Measurements from ENCODE around the gene RHOBTB1. TPM values are rescaled to one million over a fixed set of nuclear protein-coding genes. Genes with fewer than 3 reads are reported as not detected.

Gene RHOBTB1
- total RNA-seq, 1 experiment from 2014 or later, result 0.77 TPM

DNA sequence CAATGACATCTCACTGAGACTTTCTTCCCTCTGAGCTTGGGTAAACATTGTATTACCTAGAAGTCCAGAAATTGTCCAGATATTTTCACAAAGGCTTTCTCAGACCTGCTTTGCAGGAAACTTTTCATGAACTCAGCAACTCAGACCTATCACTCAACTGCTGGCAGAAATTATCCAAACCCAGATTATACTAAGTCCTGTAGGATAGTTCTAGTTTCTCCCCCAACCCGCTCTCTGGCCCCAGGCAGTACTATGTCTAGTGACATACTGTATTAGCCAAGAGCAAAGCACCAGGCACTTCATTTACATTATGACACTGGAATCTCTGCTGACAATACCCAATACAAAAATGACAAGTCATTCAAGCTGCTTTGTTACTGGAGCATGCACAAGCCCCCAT lies 75.0 kb downstream of the RHOBTB1 start:
- H3K36me3 ChIP-seq (ENCODE audit: control insufficient read depth, insufficient read depth, low read length), result no peaks in the 10 kb centered on the region
- CTCF ChIA-PET, result no interaction called here
- H3K27ac ChIP-seq (ENCODE audit: low read length), result no peak overlapping the region
- BruUV-seq (replicated peaks), result no TSS peak
- DNase-seq (ENCODE audit: low read depth, low spot score), result no peak
- TF ChIP-seq SIN3A (IDR thresholded peaks at IDR 0.05; ENCODE audit: borderline replicate concordance, insufficient read depth, low read depth, low read length) (no peak), POLR2AphosphoS5 (IDR thresholded peaks at IDR 0.05; ENCODE audit: low read depth, low read length) (no peak), TCF7L2 (IDR thresholded peaks at IDR 0.05; ENCODE audit: low read depth, low read length) (no peak)
- TF ChIP-seq, protein P1, sequence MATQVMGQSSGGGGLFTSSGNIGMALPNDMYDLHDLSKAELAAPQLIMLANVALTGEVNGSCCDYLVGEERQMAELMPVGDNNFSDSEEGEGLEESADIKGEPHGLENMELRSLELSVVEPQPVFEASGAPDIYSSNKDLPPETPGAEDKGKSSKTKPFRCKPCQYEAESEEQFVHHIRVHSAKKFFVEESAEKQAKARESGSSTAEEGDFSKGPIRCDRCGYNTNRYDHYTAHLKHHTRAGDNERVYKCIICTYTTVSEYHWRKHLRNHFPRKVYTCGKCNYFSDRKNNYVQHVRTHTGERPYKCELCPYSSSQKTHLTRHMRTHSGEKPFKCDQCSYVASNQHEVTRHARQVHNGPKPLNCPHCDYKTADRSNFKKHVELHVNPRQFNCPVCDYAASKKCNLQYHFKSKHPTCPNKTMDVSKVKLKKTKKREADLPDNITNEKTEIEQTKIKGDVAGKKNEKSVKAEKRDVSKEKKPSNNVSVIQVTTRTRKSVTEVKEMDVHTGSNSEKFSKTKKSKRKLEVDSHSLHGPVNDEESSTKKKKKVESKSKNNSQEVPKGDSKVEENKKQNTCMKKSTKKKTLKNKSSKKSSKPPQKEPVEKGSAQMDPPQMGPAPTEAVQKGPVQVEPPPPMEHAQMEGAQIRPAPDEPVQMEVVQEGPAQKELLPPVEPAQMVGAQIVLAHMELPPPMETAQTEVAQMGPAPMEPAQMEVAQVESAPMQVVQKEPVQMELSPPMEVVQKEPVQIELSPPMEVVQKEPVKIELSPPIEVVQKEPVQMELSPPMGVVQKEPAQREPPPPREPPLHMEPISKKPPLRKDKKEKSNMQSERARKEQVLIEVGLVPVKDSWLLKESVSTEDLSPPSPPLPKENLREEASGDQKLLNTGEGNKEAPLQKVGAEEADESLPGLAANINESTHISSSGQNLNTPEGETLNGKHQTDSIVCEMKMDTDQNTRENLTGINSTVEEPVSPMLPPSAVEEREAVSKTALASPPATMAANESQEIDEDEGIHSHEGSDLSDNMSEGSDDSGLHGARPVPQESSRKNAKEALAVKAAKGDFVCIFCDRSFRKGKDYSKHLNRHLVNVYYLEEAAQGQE (IDR thresholded peaks at IDR 0.05; ENCODE audit: insufficient read depth in 1 of 2, low read depth in 2 of 2, low read length in 1 of 2), result no peak
- TF ChIP-seq, protein P2, sequence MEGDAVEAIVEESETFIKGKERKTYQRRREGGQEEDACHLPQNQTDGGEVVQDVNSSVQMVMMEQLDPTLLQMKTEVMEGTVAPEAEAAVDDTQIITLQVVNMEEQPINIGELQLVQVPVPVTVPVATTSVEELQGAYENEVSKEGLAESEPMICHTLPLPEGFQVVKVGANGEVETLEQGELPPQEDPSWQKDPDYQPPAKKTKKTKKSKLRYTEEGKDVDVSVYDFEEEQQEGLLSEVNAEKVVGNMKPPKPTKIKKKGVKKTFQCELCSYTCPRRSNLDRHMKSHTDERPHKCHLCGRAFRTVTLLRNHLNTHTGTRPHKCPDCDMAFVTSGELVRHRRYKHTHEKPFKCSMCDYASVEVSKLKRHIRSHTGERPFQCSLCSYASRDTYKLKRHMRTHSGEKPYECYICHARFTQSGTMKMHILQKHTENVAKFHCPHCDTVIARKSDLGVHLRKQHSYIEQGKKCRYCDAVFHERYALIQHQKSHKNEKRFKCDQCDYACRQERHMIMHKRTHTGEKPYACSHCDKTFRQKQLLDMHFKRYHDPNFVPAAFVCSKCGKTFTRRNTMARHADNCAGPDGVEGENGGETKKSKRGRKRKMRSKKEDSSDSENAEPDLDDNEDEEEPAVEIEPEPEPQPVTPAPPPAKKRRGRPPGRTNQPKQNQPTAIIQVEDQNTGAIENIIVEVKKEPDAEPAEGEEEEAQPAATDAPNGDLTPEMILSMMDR (IDR thresholded peaks at IDR 0.05), result no peak
- POLR2A ChIA-PET, result no interaction called here
- H3K27me3 ChIP-seq (ENCODE audit: control insufficient read depth, insufficient read depth, low read length), result no peaks in the 10 kb centered on the region
- H3K4me1 ChIP-seq (ENCODE audit: control insufficient read depth, insufficient read depth, low read length), result no peaks in the 10 kb centered on the region
- intact Hi-C loops (cut with micrococcal nuclease; ENCODE audit: unreplicated experiment), result no loop called here
- H3K4me3 ChIP-seq (ENCODE audit: low read depth in 2 of 2, low read length in 2 of 2), result no peak overlapping the region
- ATAC-seq, result no peak
- in situ Hi-C loops (cut with HindIII; ENCODE audit: low pct_unique_long_range_greater_than_20kb, low sequenced_read_pairs), result no loop called here
- H3K9me3 ChIP-seq (ENCODE audit: control insufficient read depth, insufficient read depth, low read depth, low read length), result no peaks in the 10 kb centered on the region

DNA sequence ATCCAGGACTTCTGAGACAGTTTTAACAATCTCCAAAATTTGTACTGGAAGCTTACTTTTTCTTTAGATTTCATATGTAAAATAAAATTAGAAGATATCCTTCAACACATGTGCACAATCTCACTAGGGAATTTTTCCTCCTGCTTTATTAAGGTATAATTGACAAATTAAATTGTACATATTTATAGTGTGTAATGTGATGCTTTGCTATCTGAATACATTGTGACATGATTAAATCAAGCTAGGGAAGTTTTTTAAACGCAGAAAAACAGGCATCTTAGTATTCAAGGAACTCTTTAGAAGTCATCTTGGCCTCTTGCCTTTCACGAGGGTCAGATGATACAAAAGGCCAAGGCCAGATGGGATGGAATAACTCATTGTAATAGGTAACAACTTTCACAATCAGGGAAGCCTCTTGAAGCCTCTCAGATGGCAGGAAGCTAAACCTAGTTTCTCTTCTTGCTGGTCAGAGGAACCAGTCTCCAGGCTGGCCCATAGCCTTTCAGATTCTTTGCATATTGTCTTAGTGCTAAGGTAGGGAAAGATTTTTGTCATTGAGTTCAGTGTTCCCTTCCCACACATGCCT lies 78.7 kb downstream of the RHOBTB1 start:
- BruUV-seq (replicated peaks), result no TSS peak
- POLR2A ChIA-PET, result no interaction called here
- intact Hi-C loops (cut with micrococcal nuclease; ENCODE audit: unreplicated experiment), result no loop called here

More for the DNA sequence above, 78.7 kb downstream of the RHOBTB1 start:
- Histone ChIP-seq H3K4me1 (ENCODE audit: control insufficient read depth, insufficient read depth, low read length) (no peaks in the 10 kb centered on the region), H3K9me3 (ENCODE audit: control insufficient read depth, insufficient read depth, low read depth, low read length) (no peaks in the 10 kb centered on the region), H3K4me3 (ENCODE audit: low read depth in 2 of 2, low read length in 2 of 2) (no peak overlapping the region), H3K36me3 (ENCODE audit: control insufficient read depth, insufficient read depth, low read length) (no peaks in the 10 kb centered on the region), H3K27me3 (ENCODE audit: control insufficient read depth, insufficient read depth, low read length) (no peaks in the 10 kb centered on the region), H3K27ac (ENCODE audit: low read length) (no peak overlapping the region)
- ATAC-seq, result no peak
- CTCF ChIA-PET, result no interaction called here
- TF ChIP-seq SIN3A (IDR thresholded peaks at IDR 0.05; ENCODE audit: borderline replicate concordance, insufficient read depth, low read depth, low read length) (no peak), POLR2AphosphoS5 (IDR thresholded peaks at IDR 0.05; ENCODE audit: low read depth, low read length) (no peak), TCF7L2 (IDR thresholded peaks at IDR 0.05; ENCODE audit: low read depth, low read length) (no peak)
- TF ChIP-seq, protein P2 (IDR thresholded peaks at IDR 0.05), result no peak
- TF ChIP-seq, protein P1 (IDR thresholded peaks at IDR 0.05; ENCODE audit: insufficient read depth in 1 of 2, low read depth in 2 of 2, low read length in 1 of 2), result no peak
- no peak for DNase-seq (ENCODE audit: low read depth, low spot score)
- in situ Hi-C loops (cut with HindIII; ENCODE audit: low pct_unique_long_range_greater_than_20kb, low sequenced_read_pairs), result no loop called here

Measured in Panc1 (cell line).